Caco-2 (cell line): ENCODE results near the gene MYH9. TPM values are rescaled to one million over a fixed set of nuclear protein-coding genes. Genes with fewer than 3 reads are reported as not detected.

ENCODE experiments used
- BruUV-seq: library from RNA; stranded (reverse); fragments of 400-500 nt; replicated peaks from 2 replicates; lab custom pipeline; 2021; lab: Mats Ljungman, UMichigan
- CTCF ChIA-PET: fragments of 300-600 bp; sonication (Branson Sonifier 250); formaldehyde crosslinking; loops from one replicate; lab custom pipeline; 2022; ENCODE audit warnings: antibody characterized with exemption; lab: Charles Lee
- POLR2A ChIA-PET: fragments of 300-600 bp; sonication (Branson Sonifier 250); formaldehyde crosslinking; loops from one replicate; lab custom pipeline; 2022; ENCODE audit warnings: antibody characterized with exemption; lab: Charles Lee
- DNase-seq, 2 experiments: peaks; one replicate each; pipeline versions ENCODE4 v3.0.0 to v3.0.0-alpha.2; 2020 to 2022
- H3K27me3 ChIP-seq: replicated peaks from 2 replicates; pipeline ENCODE4 v1.6.0; 2011; ENCODE audit warnings: low read length; ENCODE audit not compliant: control insufficient read depth, insufficient read depth
- H3K36me3 ChIP-seq: 2 replicates; pipeline ENCODE4 v1.5.1; 2011; ENCODE audit warnings: low read length; ENCODE audit not compliant: control insufficient read depth, insufficient read depth
- H3K4me1 ChIP-seq: fragments of 250-450 bp; sonication (Bioruptor Pico); 2 replicates; pipeline ENCODE4 v1.5.1; 2020; ENCODE audit warnings: mild to moderate bottlenecking
- H3K4me3 ChIP-seq: 2 replicates; pipeline ENCODE4 v1.5.1; 2011; ENCODE audit warnings: low read depth, mild to moderate bottlenecking, control low read depth, low read length
- H3K9me3 ChIP-seq: fragments of 250-450 bp; sonication (Bioruptor Pico); 2 replicates; pipeline ENCODE4 v1.5.1; 2020; ENCODE audit warnings: mild to moderate bottlenecking, moderate library complexity
- H3K27ac Mint-ChIP-seq: one replicate; pipeline ENCODE4 v1.8.0; 2022; ENCODE audit warnings: mixed read lengths; ENCODE audit not compliant: unreplicated experiment
- H3K27me3 Mint-ChIP-seq: one replicate; pipeline ENCODE4 v1.8.0; 2022; ENCODE audit warnings: mixed read lengths; ENCODE audit not compliant: insufficient read depth, unreplicated experiment
- H3K36me3 Mint-ChIP-seq: one replicate; pipeline ENCODE4 v1.8.0; 2022; ENCODE audit warnings: mild to moderate bottlenecking, mixed read lengths; ENCODE audit not compliant: insufficient read depth, unreplicated experiment
- H3K4me1 Mint-ChIP-seq: one replicate; pipeline ENCODE4 v1.8.0; 2022; ENCODE audit warnings: low read depth, mixed read lengths; ENCODE audit not compliant: unreplicated experiment
- H3K4me3 Mint-ChIP-seq: one replicate; pipeline ENCODE4 v1.8.0; 2022; ENCODE audit warnings: mild to moderate bottlenecking, moderate library complexity, mixed read lengths; ENCODE audit not compliant: unreplicated experiment
- H3K9me3 Mint-ChIP-seq: one replicate; pipeline ENCODE4 v1.8.0; 2022; ENCODE audit warnings: mixed read lengths; ENCODE audit not compliant: unreplicated experiment
- intact Hi-C: fragments of 100-400 bp; cut with micrococcal nuclease; formaldehyde crosslinking; loops from one replicate; pipeline ENCODE4 v1.10.0; 2022; ENCODE audit not compliant: unreplicated experiment
- total RNA-seq: library from RNA; stranded (reverse); gene quantifications from 2 replicates; pipeline ENCODE4 v1.2.3, GENCODE V29; 2022
- TF ChIP-seq, protein P1 (sequence below), 2 experiments: fragments of 200-600 bp in 1 of 2; IDR thresholded peaks; 1 replicate in 1 of 2; 2 replicates in 1 of 2; pipeline versions ENCODE4 v1.5.1 to v1.8.0; 2011 to 2022; ENCODE audit warnings: antibody characterized with exemption in 1 of 2, control low read depth in 1 of 2, inconsistent platforms in 1 of 2, low read depth in 1 of 2, low read length in 1 of 2, mild to moderate bottlenecking in 1 of 2, moderate library complexity in 1 of 2; ENCODE audit not compliant: insufficient read depth in 1 of 2, severe bottlenecking in 1 of 2, unreplicated experiment in 1 of 2

Gene MYH9
- total RNA-seq, 1 experiment from 2014 or later: 513 TPM

DNA sequence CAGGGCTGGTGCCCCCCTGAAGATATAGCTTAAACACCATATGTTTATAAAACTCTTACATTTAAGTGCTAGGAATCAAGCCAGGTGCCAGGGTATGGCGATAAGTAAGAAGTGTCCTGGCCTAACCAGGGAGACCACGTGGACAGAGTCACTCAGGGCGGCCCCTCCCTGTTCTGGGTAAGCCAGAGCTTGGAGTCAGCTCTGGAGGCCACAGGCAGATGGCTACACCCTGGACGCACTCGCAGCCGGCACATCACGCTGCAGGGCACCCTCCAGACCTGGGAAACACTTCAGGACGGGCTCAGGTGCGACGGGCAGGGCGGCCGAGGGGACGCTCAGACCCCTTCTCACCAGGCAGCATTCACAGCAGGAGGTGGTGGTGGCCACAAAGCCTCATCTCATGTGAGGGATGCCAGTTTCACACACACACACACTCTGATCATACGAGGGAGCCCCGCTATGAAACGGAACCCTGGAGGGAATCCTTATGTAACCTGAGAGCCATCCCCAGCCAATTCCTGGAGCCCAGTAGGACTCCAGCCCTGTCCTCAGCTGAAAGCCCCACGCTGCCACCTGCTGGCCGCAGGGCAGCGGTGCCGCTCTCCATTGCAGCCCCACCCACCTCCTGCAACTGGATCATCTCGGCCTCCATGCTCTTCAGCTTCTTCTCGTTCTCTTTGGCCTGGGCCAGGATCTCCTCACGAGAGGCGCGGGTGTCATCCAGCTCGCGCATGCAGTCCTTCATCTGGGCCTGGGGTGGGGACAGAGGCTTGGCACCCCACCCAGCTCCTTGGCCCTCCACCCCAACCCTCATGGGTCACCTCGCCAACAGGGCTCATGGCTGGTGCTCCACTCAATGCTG, 101.4 kb downstream of the MYH9 start:
- Mint-ChIP-seq H3K36me3 (peaks cover 97% of the 10 kb centered on the region), H3K27ac (peak overlapping the region; percentile 35), H3K9me3 (no peaks in the 10 kb centered on the region), H3K27me3 (no peaks in the 10 kb centered on the region), H3K4me1 (peaks cover 5% of the 10 kb centered on the region), H3K4me3 (no peak overlapping the region)
- CTCF ChIA-PET: interaction anchor here (0.7 to 1.6 kb wide), 6 partner anchors 8 to 91 kb away, joined by 3 to 9 read pairs (median 4); no protein-coding TSS in a partner anchor
- Histone ChIP-seq H3K9me3 (no peaks in the 10 kb centered on the region), H3K4me3 (no peak overlapping the region), H3K4me1 (no peaks in the 10 kb centered on the region), H3K36me3 (peaks cover 18% of the 10 kb centered on the region), H3K27me3 (no peaks in the 10 kb centered on the region)
- TF ChIP-seq, protein P1, sequence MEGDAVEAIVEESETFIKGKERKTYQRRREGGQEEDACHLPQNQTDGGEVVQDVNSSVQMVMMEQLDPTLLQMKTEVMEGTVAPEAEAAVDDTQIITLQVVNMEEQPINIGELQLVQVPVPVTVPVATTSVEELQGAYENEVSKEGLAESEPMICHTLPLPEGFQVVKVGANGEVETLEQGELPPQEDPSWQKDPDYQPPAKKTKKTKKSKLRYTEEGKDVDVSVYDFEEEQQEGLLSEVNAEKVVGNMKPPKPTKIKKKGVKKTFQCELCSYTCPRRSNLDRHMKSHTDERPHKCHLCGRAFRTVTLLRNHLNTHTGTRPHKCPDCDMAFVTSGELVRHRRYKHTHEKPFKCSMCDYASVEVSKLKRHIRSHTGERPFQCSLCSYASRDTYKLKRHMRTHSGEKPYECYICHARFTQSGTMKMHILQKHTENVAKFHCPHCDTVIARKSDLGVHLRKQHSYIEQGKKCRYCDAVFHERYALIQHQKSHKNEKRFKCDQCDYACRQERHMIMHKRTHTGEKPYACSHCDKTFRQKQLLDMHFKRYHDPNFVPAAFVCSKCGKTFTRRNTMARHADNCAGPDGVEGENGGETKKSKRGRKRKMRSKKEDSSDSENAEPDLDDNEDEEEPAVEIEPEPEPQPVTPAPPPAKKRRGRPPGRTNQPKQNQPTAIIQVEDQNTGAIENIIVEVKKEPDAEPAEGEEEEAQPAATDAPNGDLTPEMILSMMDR (IDR thresholded peaks at IDR 0.05; ENCODE audit: insufficient read depth in 1 of 2, low read depth in 1 of 2, low read length in 1 of 2, severe bottlenecking in 1 of 2, unreplicated experiment in 1 of 2): peak; percentile 87 to 93
- intact Hi-C loops: loop anchor here (1.0 kb wide), 1 partner anchor 91 kb away; no protein-coding TSS in a partner anchor
- DNase-seq: peak; percentile 77 to 86
- no TSS peak for BruUV-seq
- POLR2A ChIA-PET: interaction anchor here (0.6 kb wide), 1 partner anchor 21 kb away, joined by 3 read pairs; no protein-coding TSS in a partner anchor

DNA sequence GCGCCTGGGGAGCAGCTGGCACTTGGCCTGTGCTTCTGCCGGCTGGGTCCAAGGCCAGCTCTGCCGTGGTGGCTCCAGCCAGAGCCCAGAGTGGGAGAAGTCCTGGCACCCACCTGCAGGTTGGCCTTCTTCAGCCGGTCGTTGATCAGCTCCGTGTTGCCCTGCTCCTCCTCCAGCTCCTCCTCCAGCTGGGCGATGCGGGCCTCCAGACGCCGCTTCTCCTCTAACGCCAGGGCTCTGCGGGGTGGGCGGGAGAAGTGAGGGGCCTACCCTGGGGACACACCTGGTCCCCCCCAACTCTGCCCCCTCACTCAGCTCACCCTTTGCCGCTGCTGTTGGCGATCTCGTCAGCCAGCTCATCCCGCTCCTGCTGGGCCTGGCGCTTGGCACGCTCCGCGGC, 102.2 kb downstream of the MYH9 start:
- ChIA-PET CTCF (interaction anchor here (1.6 kb wide), 1 partner anchor 17 kb away, joined by 9 read pairs; no protein-coding TSS in a partner anchor), POLR2A (no interaction called here)
- peaks cover 99% of the 10 kb centered on the region for H3K36me3 Mint-ChIP-seq
- no peaks in the 10 kb centered on the region for H3K4me1 ChIP-seq
- H3K9me3 ChIP-seq: no peaks in the 10 kb centered on the region
- H3K36me3 ChIP-seq: peaks cover 18% of the 10 kb centered on the region
- no peaks in the 10 kb centered on the region for H3K27me3 Mint-ChIP-seq
- no peaks in the 10 kb centered on the region for H3K9me3 Mint-ChIP-seq
- H3K4me3 ChIP-seq: no peak overlapping the region
- BruUV-seq: no TSS peak
- TF ChIP-seq, protein P1 (IDR thresholded peaks at IDR 0.05; ENCODE audit: insufficient read depth in 1 of 2, low read depth in 1 of 2, low read length in 1 of 2, severe bottlenecking in 1 of 2, unreplicated experiment in 1 of 2): no peak
- DNase-seq: no peak
- H3K27me3 ChIP-seq: no peaks in the 10 kb centered on the region
- no peak overlapping the region for H3K27ac Mint-ChIP-seq
- H3K4me1 Mint-ChIP-seq: peaks cover 5% of the 10 kb centered on the region
- intact Hi-C loops: no loop called here
- H3K4me3 Mint-ChIP-seq: no peak overlapping the region

DNA sequence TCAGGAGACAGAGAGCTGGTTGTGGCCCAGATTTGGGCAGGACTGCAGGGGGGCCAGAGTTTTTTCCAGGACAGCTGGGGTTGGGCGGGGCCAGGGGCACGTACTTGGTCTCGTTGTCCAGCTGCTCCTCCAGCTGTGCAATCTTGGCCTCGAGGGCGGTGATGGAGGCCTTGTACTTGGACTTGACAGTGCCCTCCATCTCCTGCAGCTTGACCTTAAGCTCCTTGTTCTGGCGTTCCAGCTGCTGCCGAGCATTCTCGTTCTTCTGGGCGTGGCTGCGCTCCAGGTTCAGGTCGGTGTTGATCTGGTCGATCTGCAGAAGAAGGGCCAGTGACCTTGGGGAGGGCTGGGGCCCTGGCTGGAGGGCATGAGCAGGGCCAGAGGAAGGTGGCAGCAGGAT, 102.8 kb downstream of the MYH9 start:
- H3K27me3 ChIP-seq: no peaks in the 10 kb centered on the region
- no peak overlapping the region for H3K4me3 ChIP-seq
- peaks cover 18% of the 10 kb centered on the region for H3K36me3 ChIP-seq
- no peaks in the 10 kb centered on the region for H3K9me3 ChIP-seq
- TF ChIP-seq, protein P1 (IDR thresholded peaks at IDR 0.05; ENCODE audit: insufficient read depth in 1 of 2, low read depth in 1 of 2, low read length in 1 of 2, severe bottlenecking in 1 of 2, unreplicated experiment in 1 of 2): no peak
- CTCF ChIA-PET: no interaction called here
- no peak overlapping the region for H3K27ac Mint-ChIP-seq
- H3K27me3 Mint-ChIP-seq: no peaks in the 10 kb centered on the region
- H3K9me3 Mint-ChIP-seq: no peaks in the 10 kb centered on the region
- intact Hi-C loops: no loop called here
- H3K4me1 ChIP-seq: no peaks in the 10 kb centered on the region
- H3K4me3 Mint-ChIP-seq: no peak overlapping the region
- POLR2A ChIA-PET: no interaction called here
- H3K4me1 Mint-ChIP-seq: peaks cover 5% of the 10 kb centered on the region
- no TSS peak for BruUV-seq
- peaks cover 100% of the 10 kb centered on the region for H3K36me3 Mint-ChIP-seq
- no peak for DNase-seq
